OCI-LY1 (cell line): ENCODE results near the gene UBIAD1.
"Not testable (repeated sequence)": the region's sequence is repeated elsewhere in the genome, so short reads cannot be mapped to it uniquely, and the experiment has no call there.

Experiments used
- CTCF ChIP-seq: fragments of 200-600 bp; sonication (generic), shearing (Covaris generic); IDR thresholded peaks from 2 replicates; pipeline ENCODE4 v1.5.1; 2017; ENCODE audit warnings: mild to moderate bottlenecking, antibody characterized with exemption, low read length, moderate library complexity, mixed read lengths
- EZH2 ChIP-seq: fragments of 200-600 bp; sonication (generic), shearing (Covaris generic); IDR thresholded peaks from 2 replicates; pipeline ENCODE4 v1.8.0; 2017; ENCODE audit warnings: borderline replicate concordance, mixed run types, mild to moderate bottlenecking, antibody characterized with exemption, low read length, moderate library complexity, mixed read lengths

GRCh38 chr1:11267350-11268337 is 5.4 kb upstream of the UBIAD1 start:
- not testable (repeated sequence) for TF ChIP-seq CTCF, EZH2
